ENCODE data around the gene FAM20C.

- TF ChIP-seq, protein P1, sequence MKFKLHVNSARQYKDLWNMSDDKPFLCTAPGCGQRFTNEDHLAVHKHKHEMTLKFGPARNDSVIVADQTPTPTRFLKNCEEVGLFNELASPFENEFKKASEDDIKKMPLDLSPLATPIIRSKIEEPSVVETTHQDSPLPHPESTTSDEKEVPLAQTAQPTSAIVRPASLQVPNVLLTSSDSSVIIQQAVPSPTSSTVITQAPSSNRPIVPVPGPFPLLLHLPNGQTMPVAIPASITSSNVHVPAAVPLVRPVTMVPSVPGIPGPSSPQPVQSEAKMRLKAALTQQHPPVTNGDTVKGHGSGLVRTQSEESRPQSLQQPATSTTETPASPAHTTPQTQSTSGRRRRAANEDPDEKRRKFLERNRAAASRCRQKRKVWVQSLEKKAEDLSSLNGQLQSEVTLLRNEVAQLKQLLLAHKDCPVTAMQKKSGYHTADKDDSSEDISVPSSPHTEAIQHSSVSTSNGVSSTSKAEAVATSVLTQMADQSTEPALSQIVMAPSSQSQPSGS (IDR thresholded peaks at IDR 0.05; ENCODE audit: low read length) = no peak
- TF ChIP-seq CHD1 (IDR thresholded peaks at IDR 0.05; ENCODE audit: low read depth, low read length) = no peak
Observed at GRCh38 chr7:292826-293225, 100.5 kb downstream of the FAM20C start.
